Left lung (tissue), 10 donors: ENCODE results near the gene SYNE2. TPM values are rescaled to one million over a fixed set of nuclear protein-coding genes. Genes with fewer than 3 reads are reported as not detected.

Experiments
- ATAC-seq: fragments of 200-7000 bp; cut with Tn5 transposase; one replicate; pipeline ENCODE4 v1.9.1; 2020; ENCODE audit warnings: moderate library complexity
- DNase-seq, 4 donors: peaks; one replicate each; pipeline ENCODE4 v3.0.0-alpha.2; 2013 to 2020
- H3K27ac ChIP-seq, 2 donors: fragments of 200-600 bp; sonication (generic) in 1 of 2; one replicate each; pipeline versions ENCODE4 v1.5.0 to v1.8.0; 2020 to 2021
- H3K27me3 ChIP-seq, 2 donors: fragments of 200-600 bp; sonication (generic) in 1 of 2; one replicate each; pipeline versions ENCODE4 v1.5.0 to v1.8.0; 2020 to 2021
- H3K36me3 ChIP-seq, 2 donors: fragments of 200-600 bp; sonication (generic) in 1 of 2; one replicate each; pipeline versions ENCODE4 v1.5.0 to v1.8.0; 2020 to 2021
- H3K4me1 ChIP-seq, 2 donors: fragments of 200-600 bp; one replicate each; pipeline ENCODE4 v1.8.0; 2021
- H3K4me3 ChIP-seq, 2 donors: fragments of 200-600 bp; sonication (generic) in 1 of 2; one replicate each; pipeline versions ENCODE4 v1.5.0 to v1.8.0; 2020 to 2021; ENCODE audit warnings: mild to moderate bottlenecking in 1 of 2
- H3K9me3 ChIP-seq, 2 donors: fragments of 200-600 bp; sonication (generic) in 1 of 2; one replicate each; pipeline versions ENCODE4 v1.5.0 to v1.8.0; 2020 to 2021
- CTCF ChIP-seq, 2 donors: fragments of 200-600 bp; sonication (generic) in 1 of 2; IDR thresholded peaks; one replicate each; pipeline versions ENCODE4 v1.5.0 to v1.8.0; 2021; ENCODE audit warnings: antibody characterized with exemption in 2 of 2
- intact Hi-C, 2 donors: fragments of 100-400 bp; cut with DNase I; formaldehyde crosslinking; loops; one replicate each; pipeline versions ENCODE4 v1.11.2 to v1.14.2; 2022
- polyA plus RNA-seq, 6 donors: library from polyadenylated mRNA; unstranded; fragments of 120-200 nt; gene quantifications; one replicate each; pipeline ENCODE4 v1.2.1, GENCODE V29; 2013; ENCODE audit not compliant: insufficient read length in 6 of 6
- total RNA-seq, 2 donors: library from RNA; stranded (reverse); fragmentation: NEBNext Ultra II Directional; extraction: Animal tissue kit (Norgen Biotek cat#: 25700); gene quantifications; one replicate each; pipeline ENCODE4 v1.2.1, GENCODE V29; 2021
- donor health status: DM: no; HTN: yes; CAD: no.
- donor health status: DM: no; HTN: no; CAD: no.

SYNE2 gene
- total and polyA plus RNA-seq, 8 donors = 59.6 to 109 (median 88.5) TPM

DNA sequence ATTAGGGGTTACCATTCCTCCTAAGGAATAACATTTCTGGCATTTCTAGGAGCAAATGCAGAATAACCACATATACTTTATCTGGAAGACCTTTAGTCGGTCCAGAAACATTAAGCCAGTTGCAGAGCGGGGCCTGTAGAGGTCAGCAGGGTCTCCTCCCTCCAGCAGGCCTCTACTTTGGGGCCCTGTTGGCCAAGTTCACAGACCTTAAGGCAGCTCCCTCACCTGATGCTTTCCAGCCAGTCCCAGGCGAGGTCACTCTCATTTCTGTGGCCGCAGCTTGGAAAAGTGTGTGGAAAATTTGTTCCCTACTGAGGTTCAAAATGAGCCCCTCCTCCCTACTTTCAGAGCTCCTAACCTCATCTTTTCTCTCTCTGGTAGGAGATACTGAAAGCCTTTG lies 367.3 kb downstream of the SYNE2 start:
- H3K27ac ChIP-seq = no peak overlapping the region
- intact Hi-C loops = no loop called here
- no peak for TF ChIP-seq CTCF (IDR thresholded peaks at IDR 0.05)

GRCh38 chr14:64220466-64220865 lies 367.7 kb downstream of the SYNE2 start:
- no peak for ATAC-seq
- intact Hi-C loops = no loop called here
- no peaks in the 10 kb centered on the region for H3K9me3 ChIP-seq

More for the DNA sequence above, 367.3 kb downstream of the SYNE2 start:
- DNase-seq (no peak), ATAC-seq (no peak)
- Histone ChIP-seq H3K4me3 (no peak overlapping the region), H3K36me3 (peaks cover 0 to 96% of the 10 kb centered on the region in 2 donors), H3K4me1 (no peaks in the 10 kb centered on the region), H3K27me3 (no peaks in the 10 kb centered on the region), H3K9me3 (no peaks in the 10 kb centered on the region)

GRCh38 chr14:64221391-64222003 lies 368.7 kb downstream of the SYNE2 start:
- Histone ChIP-seq H3K4me1 (no peaks in the 10 kb centered on the region), H3K27ac (no peak overlapping the region), H3K36me3 (peaks cover 0 to 93% of the 10 kb centered on the region in 2 donors), H3K27me3 (no peaks in the 10 kb centered on the region), H3K4me3 (no peak overlapping the region), H3K9me3 (no peaks in the 10 kb centered on the region)
- ATAC-seq (peak; percentile 43), DNase-seq (no peak)
- intact Hi-C loops = no loop called here
- no peak for TF ChIP-seq CTCF (IDR thresholded peaks at IDR 0.05)

More at GRCh38 chr14:64220466-64220865, 367.7 kb downstream of the SYNE2 start:
- Histone ChIP-seq H3K36me3 (peaks cover 0 to 96% of the 10 kb centered on the region in 2 donors), H3K4me1 (no peaks in the 10 kb centered on the region), H3K27me3 (no peaks in the 10 kb centered on the region), H3K27ac (no peak overlapping the region), H3K4me3 (no peak overlapping the region)
- DNase-seq = no peak
- no peak for TF ChIP-seq CTCF (IDR thresholded peaks at IDR 0.05)

DNA sequence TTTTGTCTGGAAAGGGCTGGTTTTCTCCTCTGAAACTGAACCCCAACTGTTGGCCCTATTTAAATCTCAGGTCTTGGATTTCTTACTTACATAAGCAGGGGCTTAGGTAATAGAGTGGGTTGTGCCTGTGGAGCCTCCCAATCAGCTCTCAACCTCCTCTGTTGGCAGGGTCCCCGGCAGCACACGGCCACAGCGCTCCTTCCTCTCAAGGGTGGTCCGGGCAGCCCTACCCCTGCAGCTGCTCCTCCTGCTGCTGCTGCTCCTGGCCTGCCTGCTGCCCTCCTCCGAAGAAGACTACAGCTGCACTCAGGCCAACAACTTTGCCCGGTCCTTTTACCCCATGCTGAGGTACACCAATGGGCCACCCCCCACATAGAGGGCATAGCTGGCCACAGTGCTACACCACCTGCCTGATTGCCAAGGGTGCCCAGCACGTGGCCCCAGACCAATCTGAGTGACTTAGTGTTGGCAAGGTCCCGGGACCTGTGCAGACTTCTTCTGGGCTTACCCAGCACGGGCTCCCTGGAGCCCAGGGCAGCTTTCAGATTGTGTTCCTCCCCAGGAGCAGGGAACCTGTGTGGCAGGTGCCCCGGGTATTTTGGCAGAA lies 372.4 kb downstream of the SYNE2 start:
- Histone ChIP-seq H3K27me3 (no peaks in the 10 kb centered on the region), H3K36me3 (peaks cover 0 to 90% of the 10 kb centered on the region in 2 donors), H3K4me1 (no peaks in the 10 kb centered on the region), H3K4me3 (no peak overlapping the region), H3K9me3 (no peaks in the 10 kb centered on the region), H3K27ac (no peak overlapping the region)
- ATAC-seq = no peak
- intact Hi-C loops = no loop called here
- TF ChIP-seq CTCF (IDR thresholded peaks at IDR 0.05) = no peak
- no peak for DNase-seq

DNA sequence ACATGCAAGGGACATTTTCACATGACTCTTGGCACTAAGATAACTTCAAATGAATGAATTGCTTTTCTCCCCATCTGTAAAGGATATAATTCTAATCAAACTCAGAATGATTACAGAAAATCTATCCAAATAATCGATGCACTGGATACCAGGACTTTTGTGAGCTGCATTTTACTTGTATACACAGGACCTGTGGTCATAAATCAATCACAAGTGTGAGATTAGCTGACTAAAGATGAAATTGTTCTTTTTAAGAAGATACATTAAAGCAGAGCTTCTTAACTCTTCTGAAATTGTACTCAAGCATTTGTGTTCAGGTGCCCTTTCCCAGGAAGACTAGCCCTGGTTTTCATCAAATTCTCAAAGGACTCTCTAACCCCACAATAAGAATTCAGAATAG lies 375.1 kb downstream of the SYNE2 start:
- H3K36me3 ChIP-seq = peaks cover 0 to 71% of the 10 kb centered on the region in 2 donors
- TF ChIP-seq CTCF (IDR thresholded peaks at IDR 0.05) = no peak
- no peak for ATAC-seq
- H3K4me3 ChIP-seq = no peak overlapping the region
- H3K27me3 ChIP-seq = no peaks in the 10 kb centered on the region
- intact Hi-C loops = no loop called here
- no peak for DNase-seq
- no peak overlapping the region for H3K27ac ChIP-seq
- H3K4me1 ChIP-seq = no peaks in the 10 kb centered on the region
- H3K9me3 ChIP-seq = no peaks in the 10 kb centered on the region
